Measurements from ENCODE around the gene ESYT2. TPM values are rescaled to one million over a fixed set of nuclear protein-coding genes. Genes with fewer than 3 reads are reported as not detected.

The ESYT2 gene
- total and polyA plus RNA-seq, 4 donors, result 4.9 to 31.7 (median 17.2) TPM

- H3K9ac ChIP-seq (ENCODE audit: low read depth in 1 of 2, low read length in 2 of 2), result no peak overlapping the region
- H3K27me3 ChIP-seq (ENCODE audit: control insufficient read depth in 4 of 4, insufficient read depth in 4 of 4, low read length in 3 of 4), result no peaks in the 10 kb centered on the region
- no peak for TF ChIP-seq YY1 (IDR thresholded peaks at IDR 0.05)
- TF ChIP-seq FOXA2 (IDR thresholded peaks at IDR 0.05), result no peak
- no peak for TF ChIP-seq JUND (IDR thresholded peaks at IDR 0.05)
- TF ChIP-seq HNF4G (IDR thresholded peaks at IDR 0.05), result no peak
- no peak for TF ChIP-seq TAF1 (conservative IDR thresholded peaks at IDR 0.05)
- H3K27ac ChIP-seq (ENCODE audit: low read depth in 1 of 2, low read length in 2 of 2), result no peak overlapping the region
- H3K9me3 ChIP-seq (ENCODE audit: control insufficient read depth in 4 of 4, low read length in 3 of 4), result no peaks in the 10 kb centered on the region
- WGBS, result 87% methylated on average over 6 of the region's 6 CpGs
- no peak overlapping the region for H3K4me3 ChIP-seq (ENCODE audit: low read depth in 1 of 3, low read length in 3 of 3)
- no peak for DNase-seq (ENCODE audit: low spot score)
- no peaks in the 10 kb centered on the region for H3K4me1 ChIP-seq (ENCODE audit: control insufficient read depth in 4 of 4, insufficient read depth in 4 of 4, low read length in 3 of 4)
- peaks cover 0 to 1% (median 0%) of the 10 kb centered on the region in 4 donors for H3K36me3 ChIP-seq (ENCODE audit: control insufficient read depth in 4 of 4, insufficient read depth in 3 of 4, low read depth in 1 of 4, low read length in 3 of 4)
Measured at GRCh38 chr7:158694650-158695049, 134.7 kb downstream of the ESYT2 start.

GRCh38 chr7:158689488-158689887 lies 139.8 kb downstream of the ESYT2 start:
- TF ChIP-seq JUND (IDR thresholded peaks at IDR 0.05), result no peak
- TF ChIP-seq HNF4A (conservative IDR thresholded peaks at IDR 0.05), result no peak
- TF ChIP-seq MAX (IDR thresholded peaks at IDR 0.05), result no peak
- no peak for TF ChIP-seq REST (IDR thresholded peaks at IDR 0.05)
- no peak for TF ChIP-seq NR2F2 (IDR thresholded peaks at IDR 0.05)
- no peak for TF ChIP-seq ZBTB33 (IDR thresholded peaks at IDR 0.05)
- no peak for TF ChIP-seq FOXA2 (IDR thresholded peaks at IDR 0.05)
- no peak for TF ChIP-seq EGR1 (IDR thresholded peaks at IDR 0.05; ENCODE audit: low read depth in 2 of 2)
- TF ChIP-seq SP1 (IDR thresholded peaks at IDR 0.05), result no peak
- 98% methylated on average over 2 of the region's 2 CpGs for WGBS
- H3K36me3 ChIP-seq (ENCODE audit: control insufficient read depth in 4 of 4, insufficient read depth in 3 of 4, low read depth in 1 of 4, low read length in 3 of 4), result peaks cover 0 to 15% (median 4%) of the 10 kb centered on the region in 4 donors

GRCh38 chr7:158687406-158687805 lies 141.9 kb downstream of the ESYT2 start:
- Histone ChIP-seq H3K9me3 (ENCODE audit: control insufficient read depth in 4 of 4, low read length in 3 of 4) (peaks cover 0 to 2% (median 0%) of the 10 kb centered on the region in 4 donors), H3K9ac (ENCODE audit: low read depth in 1 of 2, low read length in 2 of 2) (no peak overlapping the region), H3K36me3 (ENCODE audit: control insufficient read depth in 4 of 4, insufficient read depth in 3 of 4, low read depth in 1 of 4, low read length in 3 of 4) (peaks cover 0 to 15% (median 4%) of the 10 kb centered on the region in 4 donors), H3K27me3 (ENCODE audit: control insufficient read depth in 4 of 4, insufficient read depth in 4 of 4, low read length in 3 of 4) (no peaks in the 10 kb centered on the region), H3K4me1 (ENCODE audit: control insufficient read depth in 4 of 4, insufficient read depth in 4 of 4, low read length in 3 of 4) (no peaks in the 10 kb centered on the region), H3K27ac (ENCODE audit: low read depth in 1 of 2, low read length in 2 of 2) (no peak overlapping the region), H3K4me3 (ENCODE audit: low read depth in 1 of 3, low read length in 3 of 3) (no peak overlapping the region)
- TF ChIP-seq EGR1 (IDR thresholded peaks at IDR 0.05; ENCODE audit: low read depth in 2 of 2) (no peak), FOXA2 (IDR thresholded peaks at IDR 0.05) (no peak), TAF1 (conservative IDR thresholded peaks at IDR 0.05) (no peak), RXRA (IDR thresholded peaks at IDR 0.05) (no peak), CTCF (IDR thresholded peaks at IDR 0.05; ENCODE audit: low read depth, low read length, missing input control) (no peak), SP1 (IDR thresholded peaks at IDR 0.05) (no peak)
- 97% methylated on average over 7 of the region's 7 CpGs for WGBS
- no peak for DNase-seq (ENCODE audit: low spot score)

More at GRCh38 chr7:158689488-158689887, 139.8 kb downstream of the ESYT2 start:
- DNase-seq (ENCODE audit: low spot score), result no peak
- H3K4me1 ChIP-seq (ENCODE audit: control insufficient read depth in 4 of 4, insufficient read depth in 4 of 4, low read length in 3 of 4), result no peaks in the 10 kb centered on the region
- H3K9me3 ChIP-seq (ENCODE audit: control insufficient read depth in 4 of 4, low read length in 3 of 4), result peaks cover 0 to 2% (median 0%) of the 10 kb centered on the region in 4 donors
- H3K9ac ChIP-seq (ENCODE audit: low read depth in 1 of 2, low read length in 2 of 2), result no peak overlapping the region
- no peak overlapping the region for H3K4me3 ChIP-seq (ENCODE audit: low read depth in 1 of 3, low read length in 3 of 3)
- no peaks in the 10 kb centered on the region for H3K27me3 ChIP-seq (ENCODE audit: control insufficient read depth in 4 of 4, insufficient read depth in 4 of 4, low read length in 3 of 4)
- H3K27ac ChIP-seq (ENCODE audit: low read depth in 1 of 2, low read length in 2 of 2), result no peak overlapping the region
